GM12801 (cell line): ENCODE data around the gene CAST.

Experiments
- TF ChIP-seq, protein P1 (sequence below): IDR thresholded peaks from one replicate; pipeline ENCODE4 v1.5.1; 2011; ENCODE audit warnings: control low read depth; ENCODE audit not compliant: insufficient read length; ENCODE audit errors: extremely low read depth

Gene CAST

DNA sequence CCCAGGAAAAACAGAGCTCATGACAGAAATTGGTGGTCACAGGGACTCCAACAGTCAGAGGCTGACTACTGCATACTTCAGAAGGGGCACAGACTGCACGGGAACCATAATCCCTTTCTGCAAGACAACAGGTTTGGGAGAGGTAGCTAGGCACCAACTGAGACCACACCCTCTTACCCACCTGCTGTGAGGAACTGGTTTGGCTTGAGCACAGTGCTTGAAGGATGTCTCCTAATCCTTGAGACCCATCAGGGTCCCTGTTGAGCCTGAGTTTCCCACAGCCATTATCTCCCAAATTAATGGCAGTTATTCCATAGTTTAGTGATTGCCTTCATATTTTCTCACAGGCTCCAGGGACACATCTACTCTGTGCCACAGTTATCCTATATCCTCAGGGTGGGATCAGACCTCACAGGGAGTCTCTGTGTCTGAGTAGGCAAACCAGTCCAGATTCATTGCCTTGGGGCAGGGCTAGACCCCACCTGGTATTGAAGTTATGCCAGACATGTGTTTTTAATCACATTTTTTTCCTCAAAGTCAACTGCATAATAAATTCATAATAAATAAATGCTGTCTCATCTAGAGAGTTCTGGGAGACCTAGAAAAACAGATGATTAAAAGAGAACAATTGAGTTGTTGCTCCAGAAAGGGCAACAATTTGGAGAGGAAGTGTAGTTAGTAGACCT lies 9.3 kb upstream of the CAST start:
- TF ChIP-seq, protein P1, sequence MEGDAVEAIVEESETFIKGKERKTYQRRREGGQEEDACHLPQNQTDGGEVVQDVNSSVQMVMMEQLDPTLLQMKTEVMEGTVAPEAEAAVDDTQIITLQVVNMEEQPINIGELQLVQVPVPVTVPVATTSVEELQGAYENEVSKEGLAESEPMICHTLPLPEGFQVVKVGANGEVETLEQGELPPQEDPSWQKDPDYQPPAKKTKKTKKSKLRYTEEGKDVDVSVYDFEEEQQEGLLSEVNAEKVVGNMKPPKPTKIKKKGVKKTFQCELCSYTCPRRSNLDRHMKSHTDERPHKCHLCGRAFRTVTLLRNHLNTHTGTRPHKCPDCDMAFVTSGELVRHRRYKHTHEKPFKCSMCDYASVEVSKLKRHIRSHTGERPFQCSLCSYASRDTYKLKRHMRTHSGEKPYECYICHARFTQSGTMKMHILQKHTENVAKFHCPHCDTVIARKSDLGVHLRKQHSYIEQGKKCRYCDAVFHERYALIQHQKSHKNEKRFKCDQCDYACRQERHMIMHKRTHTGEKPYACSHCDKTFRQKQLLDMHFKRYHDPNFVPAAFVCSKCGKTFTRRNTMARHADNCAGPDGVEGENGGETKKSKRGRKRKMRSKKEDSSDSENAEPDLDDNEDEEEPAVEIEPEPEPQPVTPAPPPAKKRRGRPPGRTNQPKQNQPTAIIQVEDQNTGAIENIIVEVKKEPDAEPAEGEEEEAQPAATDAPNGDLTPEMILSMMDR = no peak

DNA sequence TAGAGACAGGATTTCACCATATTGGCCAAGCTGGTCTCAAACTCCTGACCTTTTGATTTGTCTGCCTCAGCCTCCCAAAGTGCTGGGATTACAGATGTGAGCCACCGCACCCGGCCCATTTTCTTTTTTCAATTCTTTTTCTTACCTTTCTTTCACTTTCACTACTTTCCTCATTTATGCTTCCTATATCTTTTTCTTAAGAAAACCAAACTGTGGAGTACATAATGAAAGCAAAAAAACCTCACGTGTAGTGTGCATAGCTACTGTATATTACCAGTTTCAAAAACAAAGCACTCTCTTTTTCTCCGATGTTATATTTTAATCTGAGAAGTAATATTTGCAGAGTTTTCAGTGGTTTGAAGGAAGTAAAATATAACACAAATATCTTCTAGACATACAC lies 8.0 kb upstream of the CAST start:
- TF ChIP-seq, protein P1 = no peak

DNA sequence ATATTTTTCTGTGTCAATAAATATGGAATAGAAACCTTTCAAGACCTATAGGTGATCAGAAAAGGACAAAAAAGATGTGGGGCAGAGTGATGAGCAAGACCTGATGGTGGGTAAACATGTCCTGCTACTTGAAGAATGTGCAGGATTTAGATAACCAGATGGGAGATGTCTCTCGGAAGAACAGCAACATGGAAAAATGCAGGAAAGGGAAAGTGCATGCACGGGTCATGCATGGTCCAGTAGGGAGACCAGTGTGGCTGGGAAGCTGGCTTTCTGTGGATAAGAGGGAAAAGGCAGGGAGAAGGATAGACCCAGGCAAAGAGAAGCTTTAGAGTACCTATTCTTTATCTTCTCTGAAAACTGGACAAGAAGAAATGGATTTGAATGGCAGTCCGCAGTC lies 7.1 kb upstream of the CAST start:
- TF ChIP-seq, protein P1 = no peak

DNA sequence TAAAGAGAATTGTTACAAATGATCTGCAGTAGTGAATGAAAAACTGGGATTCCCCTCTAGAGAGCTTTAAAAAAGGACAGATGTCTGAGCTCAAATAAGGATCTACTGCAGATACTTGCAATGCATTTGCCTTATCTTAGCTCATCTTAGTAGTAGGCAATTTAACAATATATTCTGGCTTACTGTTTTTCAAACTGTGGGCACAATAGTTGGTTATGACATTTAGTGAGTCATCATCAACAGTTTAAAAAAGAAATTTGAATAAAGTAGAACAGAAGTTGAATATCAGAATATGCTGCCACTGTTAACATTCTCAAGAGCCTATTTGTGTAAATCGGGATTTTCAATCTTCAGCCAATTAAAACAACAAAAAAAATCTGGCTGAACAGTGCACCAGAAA lies 6.7 kb upstream of the CAST start:
- TF ChIP-seq, protein P1 = no peak

DNA sequence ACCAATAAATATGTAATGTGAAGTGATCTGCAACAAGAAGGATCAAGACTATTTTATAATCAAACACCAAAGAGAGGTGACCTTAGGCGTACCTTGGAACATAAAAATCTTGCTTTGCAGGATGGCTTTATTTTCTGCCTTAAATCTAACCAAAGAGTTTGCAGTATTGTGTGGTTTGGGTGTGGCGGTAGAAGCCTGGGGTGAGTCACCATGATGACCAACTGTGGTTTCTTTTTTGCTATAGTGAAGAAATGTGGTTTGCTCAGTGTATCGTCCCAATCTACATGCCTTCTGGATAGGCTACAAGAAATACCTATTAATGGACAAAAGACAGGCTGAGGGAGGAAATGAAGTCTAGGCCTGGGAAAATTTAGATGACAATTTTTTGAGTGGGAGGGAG lies 5.1 kb upstream of the CAST start:
- TF ChIP-seq, protein P1 = no peak

- TF ChIP-seq, protein P1 = no peak
Observed at GRCh38 chr5:96658272-96658671, 3.9 kb upstream of the CAST start.

DNA sequence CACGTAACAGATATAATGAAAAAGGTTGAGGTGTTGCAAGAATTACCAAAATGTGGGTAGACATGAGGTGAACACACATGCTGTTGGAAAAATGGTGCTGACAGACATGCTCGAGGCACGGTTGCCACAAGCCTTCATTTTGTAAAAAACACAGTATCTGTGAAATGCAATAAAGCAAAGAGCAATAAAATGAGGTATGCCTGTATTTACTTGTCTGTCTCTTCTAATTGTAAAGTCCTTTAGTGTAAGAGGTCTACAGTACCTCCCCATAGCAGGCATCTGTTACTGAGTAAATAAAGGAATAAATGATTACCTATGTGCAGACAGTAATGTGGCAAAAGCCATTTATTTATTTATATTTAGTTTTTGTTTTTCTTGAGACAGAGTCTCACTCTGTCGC lies 3.0 kb upstream of the CAST start:
- TF ChIP-seq, protein P1 = no peak
